OCI-LY1 (cell line): ENCODE measurements around the gene RPP14.

ENCODE experiments used
- H2AFZ ChIP-seq: fragments of 200-600 bp; sonication (generic), shearing (Covaris generic); 2 replicates; pipeline ENCODE4 v1.6.0; 2014; ENCODE audit warnings: antibody characterized with exemption, mild to moderate bottlenecking, low read length
- H3F3A ChIP-seq: fragments of 200-600 bp; sonication (generic), shearing (Covaris generic); 2 replicates; pipeline ENCODE4 v1.6.0; 2014; ENCODE audit warnings: mild to moderate bottlenecking, antibody characterized with exemption, low read length, moderate library complexity; ENCODE audit not compliant: insufficient read depth
- H3K27ac ChIP-seq: fragments of 200-600 bp; sonication (generic); 2 replicates; pipeline ENCODE4 v1.5.1; 2014; ENCODE audit warnings: low read length, mixed run types, mild to moderate bottlenecking, low read depth; ENCODE audit not compliant: poor library complexity, severe bottlenecking
- H3K27me3 ChIP-seq: fragments of 200-600 bp; sonication (generic); 2 replicates; pipeline ENCODE4 v1.6.0; 2014; ENCODE audit warnings: antibody characterized with exemption, mild to moderate bottlenecking, low read length, moderate library complexity; ENCODE audit not compliant: insufficient read depth
- H3K36me3 ChIP-seq: fragments of 200-600 bp; sonication (generic); 2 replicates; pipeline ENCODE4 v1.6.1; 2014; ENCODE audit warnings: mild to moderate bottlenecking, antibody characterized with exemption, low read length, moderate library complexity, mixed read lengths; ENCODE audit not compliant: insufficient read depth
- H3K4me1 ChIP-seq: fragments of 200-600 bp; sonication (generic); 2 replicates; pipeline ENCODE4 v1.5.1; 2014; ENCODE audit warnings: mild to moderate bottlenecking, low read length, moderate library complexity; ENCODE audit not compliant: insufficient read depth, severe bottlenecking
- H3K4me2 ChIP-seq: fragments of 200-600 bp; sonication (generic), shearing (Covaris generic); 2 replicates; pipeline ENCODE4 v1.6.1; 2014; ENCODE audit warnings: low read length
- H3K4me3 ChIP-seq: fragments of 200-600 bp; sonication (generic); 2 replicates; pipeline ENCODE4 v1.5.1; 2014; ENCODE audit warnings: low read length, low read depth, mild to moderate bottlenecking, mixed read lengths; ENCODE audit not compliant: poor library complexity, severe bottlenecking
- H3K79me2 ChIP-seq: fragments of 200-600 bp; shearing (Covaris generic); 2 replicates; pipeline ENCODE4 v1.6.1; 2016; ENCODE audit warnings: mixed run types, low read length, mixed read lengths; ENCODE audit not compliant: insufficient read depth
- H3K9ac ChIP-seq: fragments of 200-600 bp; sonication (generic), shearing (Covaris generic); 2 replicates; pipeline ENCODE4 v1.6.1; 2014; ENCODE audit warnings: mild to moderate bottlenecking, low read length, mixed read lengths
- H3K9me2 ChIP-seq: fragments of 200-600 bp; sonication (generic), shearing (Covaris generic); 2 replicates; pipeline ENCODE4 v1.6.1; 2014; ENCODE audit warnings: low read depth, mild to moderate bottlenecking, low read length, mixed read lengths
- H3K9me3 ChIP-seq: fragments of 200-600 bp; shearing (Covaris generic); 2 replicates; pipeline ENCODE4 v1.6.1; 2014; ENCODE audit warnings: low read length, mixed read lengths
- H4K20me1 ChIP-seq: fragments of 200-600 bp; sonication (generic), shearing (Covaris generic); 2 replicates; pipeline ENCODE4 v1.6.0; 2016; ENCODE audit warnings: mild to moderate bottlenecking, low read length; ENCODE audit not compliant: insufficient read depth
- CTCF ChIP-seq: fragments of 200-600 bp; sonication (generic), shearing (Covaris generic); IDR thresholded peaks from 2 replicates; pipeline ENCODE4 v1.5.1; 2017; ENCODE audit warnings: mild to moderate bottlenecking, antibody characterized with exemption, low read length, moderate library complexity, mixed read lengths
- EZH2 ChIP-seq: fragments of 200-600 bp; sonication (generic), shearing (Covaris generic); IDR thresholded peaks from 2 replicates; pipeline ENCODE4 v1.8.0; 2017; ENCODE audit warnings: borderline replicate concordance, mixed run types, mild to moderate bottlenecking, antibody characterized with exemption, low read length, moderate library complexity, mixed read lengths

RPP14 gene

GRCh38 chr3:58331593-58332152, 25.6 kb downstream of the RPP14 start:
- Histone ChIP-seq H4K20me1 (no peaks in the 10 kb centered on the region), H3K4me2 (peak overlapping the region; percentile 95), H2AFZ (no peak overlapping the region), H3K27me3 (no peaks in the 10 kb centered on the region), H3K9ac (peak overlapping the region; percentile 86), H3K27ac (peak overlapping the region; percentile 84), H3K79me2 (peaks cover 42% of the 10 kb centered on the region), H3K36me3 (peaks cover 17% of the 10 kb centered on the region; the same call in 1 of the 2 replicates), H3K9me2 (no peaks in the 10 kb centered on the region), H3K4me1 (peaks cover 42% of the 10 kb centered on the region), H3F3A (peaks cover 5% of the 10 kb centered on the region; the same call in 1 of the 2 replicates), H3K9me3 (no peaks in the 10 kb centered on the region), H3K4me3 (peak overlapping the region; percentile 98)
- TF ChIP-seq EZH2 (no peak), CTCF (no peak)

- Histone ChIP-seq H3K9ac (peak within 1 kb of the TSS; percentile 86), H3K9me3 (no peaks in the 10 kb centered on the region), H2AFZ (no peak within 1 kb of the TSS), H4K20me1 (no peaks in the 10 kb centered on the region), H3K9me2 (no peaks in the 10 kb centered on the region), H3K4me2 (peak within 1 kb of the TSS; percentile 95), H3K27me3 (no peaks in the 10 kb centered on the region), H3K4me1 (peaks cover 51% of the 10 kb centered on the region), H3K36me3 (peaks cover 27% of the 10 kb centered on the region), H3K4me3 (peak within 1 kb of the TSS; percentile 98), H3K27ac (peak within 1 kb of the TSS; percentile 92), H3F3A (peaks cover 5% of the 10 kb centered on the region; the same call in 1 of the 2 replicates), H3K79me2 (peaks cover 52% of the 10 kb centered on the region)
- TF ChIP-seq CTCF (peak; percentile 17; the same call in 1 of the 2 replicates), EZH2 (no peak)
Measured at GRCh38 chr3:58332575-58333188, 26.6 kb downstream of the RPP14 start, which contains the start of gene PXK. Gene PXK, plus strand, starts transcription at chr3:58332892. Its CDS starts 97 bp downstream, at chr3:58332989.

- H3F3A ChIP-seq: peaks cover 5% of the 10 kb centered on the region; the same call in 1 of the 2 replicates
- peak overlapping the region; percentile 92 for H3K27ac ChIP-seq
- H3K4me1 ChIP-seq: peaks cover 58% of the 10 kb centered on the region
- H3K4me3 ChIP-seq: peak overlapping the region; percentile 98
- peaks cover 32% of the 10 kb centered on the region for H3K36me3 ChIP-seq
- TF ChIP-seq CTCF (peak; percentile 53), EZH2 (no peak)
- H3K9me3 ChIP-seq: no peaks in the 10 kb centered on the region
- H3K4me2 ChIP-seq: peak overlapping the region; percentile 95
- no peaks in the 10 kb centered on the region for H4K20me1 ChIP-seq
- H3K9ac ChIP-seq: peak overlapping the region; percentile 86
- H2AFZ ChIP-seq: no peak overlapping the region
- no peaks in the 10 kb centered on the region for H3K9me2 ChIP-seq
- H3K79me2 ChIP-seq: peaks cover 58% of the 10 kb centered on the region
- no peaks in the 10 kb centered on the region for H3K27me3 ChIP-seq
Measured at GRCh38 chr3:58333206-58334012, 27.4 kb downstream of the RPP14 start.
